GM18858 (cell line): ENCODE results near the gene PEAK1.
"Not testable (repeated sequence)": the region's sequence is repeated elsewhere in the genome, so short reads cannot be mapped to it uniquely, and the experiment has no call there.

Experiments
- ATAC-seq: cut with Tn5 transposase; IDR thresholded peaks from one replicate; pipeline ENCODE4 v1.9.1; 2021; ENCODE audit not compliant: unreplicated experiment

Gene PEAK1

DNA sequence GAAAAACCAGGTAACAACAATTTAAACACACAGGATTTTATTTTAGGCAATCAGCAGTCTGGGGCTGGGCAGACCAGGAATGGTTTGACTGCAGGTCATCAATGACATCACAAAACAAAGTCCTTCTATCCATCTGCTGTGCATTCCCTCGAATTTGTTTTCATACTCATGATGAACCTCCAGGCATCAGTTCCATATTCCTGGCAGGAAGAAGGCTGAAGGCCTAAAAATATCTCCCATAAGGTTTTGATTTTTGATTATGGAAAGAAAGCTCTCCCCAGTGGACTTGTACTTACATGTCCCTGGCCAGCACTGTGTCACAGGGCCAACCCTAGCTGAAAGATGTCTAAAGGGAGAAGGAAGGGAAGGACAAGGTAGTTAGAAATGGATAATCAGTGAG is 107.4 kb downstream of the PEAK1 start:
- ATAC-seq: no peak

DNA sequence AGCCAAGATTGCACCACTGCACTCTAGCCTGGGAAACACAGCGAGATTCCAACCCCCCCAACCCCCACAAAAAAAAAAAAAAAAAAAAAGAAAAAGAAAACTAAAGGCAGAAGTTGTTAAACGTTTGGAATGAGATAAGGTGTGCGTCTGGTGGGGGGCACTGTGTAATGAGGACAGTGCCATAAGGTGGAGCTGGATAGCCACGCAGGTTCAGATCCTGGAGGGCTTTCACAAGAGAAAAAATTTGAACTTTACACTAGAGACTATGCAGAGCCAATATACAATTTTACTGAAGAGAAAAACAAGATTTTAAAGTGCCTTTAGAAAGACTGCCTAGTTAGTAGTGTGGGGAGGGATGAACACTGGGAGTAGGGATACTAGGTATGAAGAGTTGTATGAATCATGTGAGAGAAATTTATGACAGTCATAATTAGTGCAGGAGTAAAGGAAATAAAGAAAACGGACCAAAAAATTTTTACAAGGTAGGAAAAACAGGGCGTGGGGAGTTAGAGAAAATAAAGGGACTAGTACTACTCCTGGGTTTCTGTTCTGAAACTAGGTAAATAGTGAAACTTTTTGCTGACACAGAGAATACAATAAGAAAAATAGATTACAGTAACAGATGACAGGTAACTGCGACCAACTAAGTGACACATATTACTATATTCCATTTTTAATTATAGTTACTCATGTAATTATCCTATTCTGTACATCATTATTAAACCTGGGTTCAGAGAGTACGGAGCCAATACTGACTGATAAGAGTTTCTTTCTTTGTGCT is 108.1 kb downstream of the PEAK1 start:
- ATAC-seq: no peak

DNA sequence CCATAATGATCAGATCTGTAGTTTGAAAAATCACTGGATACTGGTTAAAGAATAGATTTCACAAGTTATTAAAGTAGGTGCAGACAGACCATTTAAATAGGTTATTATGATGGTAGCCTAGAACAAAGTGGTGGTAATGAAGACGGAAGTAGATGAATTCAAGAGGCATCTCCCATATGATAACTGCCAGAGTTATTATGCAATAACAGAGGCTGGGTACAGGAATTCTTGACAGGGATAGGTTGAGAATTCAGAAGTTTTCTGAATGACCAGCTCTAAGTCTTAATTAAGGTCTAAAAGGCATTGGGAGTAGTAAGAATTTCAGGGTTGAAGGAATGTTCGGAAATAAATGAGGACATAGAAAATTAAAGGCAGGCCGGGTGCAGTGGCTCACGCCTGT is 108.9 kb downstream of the PEAK1 start:
- no peak for ATAC-seq

DNA sequence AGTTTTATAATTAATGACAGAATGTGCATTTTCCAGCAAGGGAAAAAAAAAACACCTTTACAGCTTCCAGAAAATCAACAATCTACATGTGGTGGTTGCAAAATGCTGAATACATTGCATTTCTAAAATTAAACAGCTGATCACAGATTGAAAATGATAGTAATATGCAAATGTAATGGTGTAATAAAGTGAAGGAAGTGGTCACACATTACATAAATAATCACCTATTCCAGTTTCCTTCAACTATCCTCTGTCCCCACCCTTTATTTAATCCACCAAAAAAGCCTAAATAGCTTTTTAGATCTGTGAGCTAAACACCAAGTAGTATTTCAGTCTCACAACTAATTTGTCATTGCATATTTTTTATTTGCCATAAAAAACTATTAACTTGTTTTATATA is 110.5 kb downstream of the PEAK1 start:
- no peak for ATAC-seq

DNA sequence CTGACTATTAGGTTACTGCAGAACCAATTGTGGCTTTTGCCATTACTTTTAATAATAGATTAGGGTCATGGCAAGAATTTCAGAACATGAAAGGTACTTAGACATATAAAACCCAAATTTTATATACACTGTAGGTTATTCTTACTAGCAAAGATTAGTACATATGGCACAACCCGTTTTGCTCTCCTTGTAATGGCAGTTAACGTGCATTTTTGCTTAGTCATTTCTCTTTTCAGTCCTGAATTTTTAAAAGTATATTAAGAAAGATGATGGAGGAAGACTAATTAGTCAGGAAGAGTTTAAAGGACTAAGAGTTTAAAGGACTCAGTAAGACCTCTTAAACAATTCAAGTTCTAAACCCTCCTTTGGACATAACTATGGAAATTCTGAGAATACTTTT is 114.0 kb downstream of the PEAK1 start:
- ATAC-seq: no peak

DNA sequence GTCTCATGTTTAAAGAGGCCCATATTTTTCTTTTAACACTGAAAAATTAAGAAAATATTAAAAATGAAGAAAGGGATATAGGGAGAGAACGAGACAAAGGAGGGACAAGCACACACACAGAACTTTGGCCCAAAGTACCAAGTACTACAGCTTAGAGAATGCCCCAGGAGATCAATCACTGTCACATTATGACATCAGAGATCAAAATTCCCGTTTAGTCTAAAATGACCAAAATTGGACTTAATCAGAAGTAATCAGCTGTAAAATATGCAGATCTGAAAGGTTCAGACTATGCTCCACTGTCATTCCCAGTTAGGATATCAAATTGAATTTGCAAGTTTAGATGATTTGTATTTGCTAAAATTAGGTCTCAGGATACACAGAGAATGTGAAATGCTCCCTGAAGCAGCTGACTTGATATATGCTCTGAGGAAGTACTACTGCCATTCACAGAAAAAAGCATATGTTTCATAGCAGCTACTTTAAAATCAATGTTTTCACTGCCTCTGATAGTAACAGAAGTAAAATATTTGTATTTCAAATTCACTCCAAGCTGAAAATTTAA is 123.0 kb downstream of the PEAK1 start:
- no peak for ATAC-seq

DNA sequence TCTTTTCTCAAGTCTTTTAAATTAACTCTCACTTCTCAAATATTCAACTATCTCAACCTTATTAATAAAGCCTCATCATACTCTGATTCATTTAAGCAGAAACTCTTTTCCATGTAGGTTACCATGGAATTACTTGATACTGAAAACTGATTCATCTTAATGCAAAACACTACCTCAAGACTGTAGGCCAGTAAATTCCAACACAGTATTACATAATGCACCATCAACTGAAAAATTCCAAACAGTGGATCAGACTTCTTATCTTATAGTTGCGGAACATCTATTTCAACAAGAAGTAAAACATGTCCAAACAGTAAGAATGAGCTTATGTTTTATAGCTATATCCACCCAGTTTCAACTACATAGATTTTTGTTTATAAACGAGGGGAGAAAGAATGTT is 124.5 kb downstream of the PEAK1 start:
- no peak for ATAC-seq

DNA sequence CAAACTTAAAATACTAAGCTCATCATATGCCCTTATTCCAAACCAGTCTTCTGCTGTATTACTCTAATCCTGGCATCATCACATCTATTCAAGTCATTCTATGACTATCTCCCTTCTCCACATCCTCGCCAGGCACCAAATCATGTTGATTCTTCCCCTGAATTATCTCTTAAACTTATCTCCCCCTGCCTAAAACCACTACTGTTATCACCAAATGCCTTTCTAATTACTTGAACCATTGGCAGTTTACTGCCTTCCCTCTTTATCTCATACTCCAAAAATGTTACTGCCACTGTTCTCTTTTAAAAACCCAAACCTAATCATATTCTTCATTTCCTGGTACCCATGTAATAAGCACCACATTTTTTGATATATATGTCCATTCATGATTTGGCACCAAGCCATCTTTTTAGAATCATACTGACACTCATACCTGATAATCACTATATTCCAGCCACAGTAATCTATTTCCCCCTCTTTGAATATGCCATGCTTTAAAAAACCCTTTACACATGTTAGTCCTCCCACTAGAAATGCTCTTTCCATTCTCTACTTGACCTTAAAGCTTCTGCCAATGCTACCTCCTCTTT is 126.8 kb downstream of the PEAK1 start:
- ATAC-seq: no peak

DNA sequence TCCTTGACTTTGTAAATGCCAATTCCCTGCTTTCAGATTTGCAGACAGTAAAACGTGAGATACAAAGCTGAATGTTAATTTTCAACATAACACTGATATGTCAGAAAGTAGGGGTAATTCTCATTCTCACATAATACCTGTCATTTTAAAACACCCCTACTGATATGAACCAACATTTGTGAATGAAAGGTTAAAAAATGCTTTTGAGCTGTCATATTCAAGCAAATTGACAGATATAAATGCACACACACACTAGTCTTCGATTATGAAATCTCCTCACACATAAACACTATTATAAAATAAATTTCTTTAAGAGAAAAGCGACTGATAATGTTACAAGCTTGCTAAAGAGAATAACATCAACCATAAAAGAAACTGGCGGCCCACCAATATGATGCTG is 128.8 kb downstream of the PEAK1 start:
- no peak for ATAC-seq

DNA sequence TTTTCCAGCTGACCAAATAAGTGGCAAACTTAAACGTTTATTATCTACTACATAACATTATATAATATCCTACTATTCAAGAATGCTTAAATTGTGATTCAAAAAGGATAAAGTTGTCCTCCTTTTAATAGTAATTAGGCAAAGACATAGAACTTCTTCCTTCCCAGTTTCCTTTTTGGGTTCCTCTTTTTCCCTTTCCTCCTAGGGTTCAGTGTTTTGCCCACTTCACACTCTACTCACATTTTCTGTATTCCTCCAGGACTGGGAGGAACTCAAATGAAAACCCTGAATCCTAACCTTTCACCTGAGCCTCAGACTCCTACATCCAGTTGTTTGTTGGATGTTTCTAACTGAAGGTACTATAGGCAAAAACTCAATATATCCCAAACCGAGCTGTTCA is 132.5 kb downstream of the PEAK1 start:
- ATAC-seq: no peak

DNA sequence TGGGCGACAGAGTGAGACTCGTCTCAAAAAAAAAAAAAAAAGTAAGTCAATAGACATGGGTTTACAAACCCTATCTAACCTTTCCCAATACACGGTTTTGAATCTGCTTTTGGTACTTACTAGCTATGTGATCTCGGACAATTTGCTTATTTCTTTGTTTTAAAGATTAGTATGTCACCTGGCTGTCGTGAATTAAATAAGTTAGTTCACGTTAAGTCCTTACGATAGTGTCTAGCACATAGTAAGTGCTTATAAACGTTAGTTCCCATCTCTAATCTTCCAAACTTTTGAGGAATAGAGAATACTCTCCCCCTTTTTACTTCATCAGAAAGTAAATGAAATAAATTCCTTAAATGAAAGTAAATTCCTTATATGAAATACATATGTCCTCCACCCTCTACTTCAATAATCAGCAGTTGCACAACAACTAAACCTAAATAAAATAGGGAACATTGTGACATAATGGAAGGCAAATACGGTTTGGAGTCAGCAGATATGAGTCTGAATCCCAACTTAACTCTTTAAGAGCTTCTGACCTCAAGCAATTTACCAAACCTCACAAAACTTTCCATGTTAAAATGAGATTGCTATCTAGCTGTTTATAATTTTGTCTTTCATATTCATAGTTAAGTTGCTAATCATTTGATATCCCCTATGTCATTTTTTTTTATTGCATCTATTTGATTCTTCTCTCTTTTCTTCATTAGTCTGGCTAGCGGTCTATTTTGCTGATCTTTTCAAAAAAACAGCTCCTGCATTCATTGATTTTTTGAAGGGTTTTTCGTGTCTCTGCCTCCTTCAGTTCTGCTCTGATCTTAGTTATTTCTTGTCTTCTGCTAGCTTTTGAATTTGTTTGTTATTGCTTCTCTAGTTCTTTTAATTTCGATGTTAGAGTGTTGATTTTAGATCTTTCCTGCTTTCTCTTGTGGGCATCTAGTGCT is 134.6 kb downstream of the PEAK1 start:
- ATAC-seq: no peak

DNA sequence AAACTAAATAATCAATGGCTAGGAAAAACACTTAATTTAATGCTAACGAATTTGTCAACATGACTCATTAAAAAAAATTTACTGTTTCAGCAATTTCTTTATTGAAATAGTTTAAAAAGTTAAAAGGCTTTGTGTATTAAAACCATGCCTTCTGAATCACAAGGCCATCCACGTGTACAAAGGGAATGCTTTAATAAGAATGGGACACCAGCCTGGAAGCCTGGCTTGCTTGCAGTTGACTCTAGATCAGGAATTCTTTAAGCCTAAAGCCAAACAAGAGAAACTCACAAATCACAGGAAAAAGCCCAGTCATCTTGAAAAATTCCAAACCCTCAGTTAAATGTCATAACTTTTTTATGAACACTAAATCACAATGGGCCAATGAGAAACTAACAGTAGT is 137.6 kb downstream of the PEAK1 start:
- ATAC-seq: no peak

DNA sequence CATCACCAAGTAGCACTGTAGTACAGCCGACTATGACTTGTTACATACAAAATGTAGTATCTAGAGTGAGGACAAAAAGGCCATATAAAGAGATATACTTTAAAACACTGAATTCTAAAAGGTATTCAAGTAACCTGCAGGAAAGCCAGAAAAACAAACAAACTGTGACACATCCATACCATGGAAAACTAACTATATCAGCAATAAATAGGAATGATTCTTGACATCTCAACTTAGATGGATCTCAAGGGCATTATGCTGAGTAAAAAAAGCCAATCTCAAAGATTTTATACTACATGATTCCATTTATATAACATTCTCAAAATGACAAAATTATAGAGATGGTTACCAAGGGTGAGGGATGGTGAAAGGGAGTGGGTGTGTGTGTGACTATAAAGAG is 143.0 kb downstream of the PEAK1 start:
- no peak for ATAC-seq

DNA sequence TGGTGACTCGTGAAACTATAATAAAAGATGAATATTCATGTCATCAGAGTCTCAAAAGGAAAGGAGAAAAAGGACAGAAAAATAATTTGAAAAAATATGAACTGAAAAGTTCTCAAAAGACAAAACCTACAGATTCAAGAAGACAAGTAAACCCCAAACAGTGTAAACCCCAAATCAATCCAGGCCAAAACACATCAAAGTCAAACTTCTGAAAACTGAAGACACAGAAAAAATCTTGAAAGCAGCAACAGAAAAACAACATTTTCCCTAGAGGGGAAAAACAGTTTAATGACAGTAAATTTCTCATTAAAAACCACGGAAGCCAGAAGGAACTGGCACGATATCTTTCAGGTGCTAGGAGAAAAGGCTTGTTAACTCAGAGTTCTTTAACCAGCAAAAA is 143.8 kb downstream of the PEAK1 start:
- ATAC-seq: no peak

DNA sequence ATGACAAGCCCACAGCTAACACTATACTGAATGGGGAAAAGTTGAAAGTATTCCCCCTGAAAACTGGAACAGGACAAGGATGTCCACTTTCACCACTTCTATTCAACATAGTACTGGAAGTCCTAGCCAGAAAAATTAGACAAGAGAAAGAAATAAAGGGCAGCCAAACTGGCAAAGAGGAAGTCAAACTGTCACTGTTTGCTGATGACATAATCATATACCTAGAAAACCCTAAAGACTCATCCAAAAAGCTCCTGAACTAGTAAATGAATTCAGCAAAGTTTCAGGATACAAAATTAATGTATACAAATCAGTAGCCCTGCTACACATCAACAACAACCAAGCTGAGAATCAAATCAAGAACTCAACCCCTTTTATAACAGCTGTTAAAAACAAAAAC is 146.8 kb downstream of the PEAK1 start:
- ATAC-seq: not testable (repeated sequence)

DNA sequence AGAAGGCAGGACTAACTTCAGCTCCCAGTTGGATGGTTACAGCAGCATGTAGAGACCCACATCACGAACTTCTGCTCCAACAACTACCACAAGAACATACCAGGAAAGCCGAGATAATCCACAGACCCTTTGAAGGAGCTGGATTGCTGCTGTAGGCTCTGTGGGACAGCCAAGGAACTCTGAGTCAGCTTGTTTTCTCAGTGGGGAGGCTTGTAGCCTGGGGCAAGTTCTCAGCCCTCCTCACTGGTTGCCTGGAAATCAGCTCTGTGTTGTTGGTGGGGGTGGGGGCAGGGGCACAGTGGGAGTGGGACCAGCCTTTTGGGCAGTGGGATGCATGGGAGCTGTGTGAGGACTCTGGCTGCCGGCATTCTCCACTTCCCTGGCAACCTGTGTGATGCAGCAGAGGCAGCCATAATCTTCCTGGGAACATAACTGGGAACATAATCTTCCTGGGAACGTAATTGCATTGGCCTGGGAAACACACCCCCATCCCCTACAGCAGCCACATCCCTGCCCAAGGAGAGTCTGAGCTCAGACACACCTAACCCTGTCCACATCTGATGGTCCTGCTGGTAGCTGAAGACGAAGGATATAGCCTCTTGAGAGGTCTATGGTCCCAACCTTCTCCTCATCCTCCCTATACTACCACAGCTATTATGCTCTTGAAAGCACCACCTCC is 153.1 kb downstream of the PEAK1 start:
- ATAC-seq: no peak

DNA sequence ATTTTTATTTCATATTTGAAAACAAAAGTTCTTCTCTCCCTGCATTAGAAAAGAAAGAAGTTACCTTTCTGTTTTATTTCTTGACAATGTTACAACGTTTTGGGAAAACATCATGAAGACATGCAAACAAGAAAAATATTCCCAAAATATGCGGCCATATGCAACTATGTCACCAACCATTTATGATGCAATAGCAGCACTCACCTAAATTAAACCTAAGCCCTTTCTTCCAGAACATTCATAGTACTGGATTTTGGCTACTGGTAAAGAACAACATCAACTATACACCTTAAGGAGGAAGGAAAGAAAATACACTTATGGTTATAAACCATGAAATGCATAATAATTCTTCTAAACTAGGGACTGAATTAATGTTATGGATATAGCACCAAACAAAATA is 164.5 kb downstream of the PEAK1 start:
- ATAC-seq: no peak

DNA sequence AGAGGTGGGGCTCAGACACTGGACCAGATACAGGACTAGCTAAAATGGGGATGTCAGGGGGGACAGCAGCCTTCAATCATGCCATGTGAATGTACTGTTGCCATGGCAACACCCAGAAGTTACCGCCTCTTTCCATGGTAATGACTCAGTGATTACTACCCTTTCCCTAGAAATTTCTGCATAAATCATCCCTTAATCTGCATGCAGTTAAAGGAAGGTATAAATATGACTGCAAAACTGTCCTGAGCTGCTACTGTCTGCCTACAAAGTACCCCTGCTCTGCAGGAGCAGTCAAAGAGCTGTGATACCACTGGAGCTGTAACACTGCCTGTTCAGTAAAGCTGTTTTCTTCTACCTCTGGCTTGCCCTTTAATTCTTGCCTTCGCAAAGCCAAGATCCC is 168.2 kb downstream of the PEAK1 start:
- ATAC-seq: no peak

DNA sequence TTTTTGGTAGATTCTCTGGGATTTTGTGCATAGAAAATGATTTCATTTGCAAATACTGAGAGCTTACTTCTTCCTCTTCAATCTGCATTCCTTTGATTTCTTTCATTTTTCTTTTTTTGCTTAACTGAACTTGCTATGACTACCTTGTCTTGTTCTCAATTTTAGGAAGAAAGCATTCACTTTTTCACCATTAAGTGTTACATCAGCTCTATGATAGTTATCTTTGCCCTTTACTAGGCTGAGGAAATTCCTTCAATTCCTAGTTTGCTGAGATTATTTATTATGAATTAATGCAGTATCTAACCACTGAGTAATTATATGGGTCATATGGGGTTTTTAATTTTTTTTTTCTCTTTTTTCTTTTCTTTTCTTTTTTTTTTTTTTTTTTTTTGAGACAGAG is 172.8 kb downstream of the PEAK1 start:
- no peak for ATAC-seq

DNA sequence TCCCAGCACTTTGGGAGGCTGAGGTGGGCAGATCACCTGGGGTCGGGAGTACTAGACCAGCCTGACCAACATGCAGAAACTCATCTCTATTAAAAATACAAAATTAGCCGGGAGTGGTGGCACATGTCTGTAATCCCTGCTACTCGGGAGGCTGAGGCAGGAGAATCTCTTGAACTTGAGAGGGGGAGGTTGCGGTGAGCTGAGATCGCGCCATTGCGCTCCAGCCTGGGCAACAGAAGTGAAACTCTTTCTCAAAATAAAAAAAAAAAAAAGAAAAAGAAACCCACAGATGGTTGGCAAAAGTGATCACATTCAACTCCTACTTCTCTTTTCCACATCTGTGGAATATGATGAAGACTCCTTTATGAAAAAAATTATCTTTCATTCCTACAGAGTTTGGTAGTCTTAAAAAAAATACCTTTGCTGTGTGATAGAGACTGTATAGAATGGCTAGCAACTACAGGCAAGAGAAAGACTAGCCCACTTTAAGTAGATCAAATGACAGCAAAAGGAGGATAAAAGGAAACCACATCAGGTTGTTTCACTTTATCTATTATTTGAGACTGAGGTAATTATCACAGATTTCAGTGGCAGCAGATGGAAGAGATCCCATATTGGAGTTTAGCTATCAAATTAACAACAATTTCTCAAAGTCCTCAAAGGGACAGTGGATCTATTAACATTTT is 176.0 kb downstream of the PEAK1 start:
- no peak for ATAC-seq
